Stimulated activated CD4-positive, alpha-beta T cell treated with anti-CD3 and anti-CD28 coated beads, TNF-alpha, amount 100 ng/mL, for 1 hour (primary cell): ENCODE results near the gene PDGFD.

ENCODE experiments used
- DNase-seq, 3 donors: peaks; one replicate each; pipeline ENCODE4 v3.0.0-alpha.2; 2020; ENCODE audit warnings: low read depth in 3 of 3, low spot score in 1 of 3

The PDGFD gene

GRCh38 chr11:103924166-103925013 is 239.6 kb downstream of the PDGFD start:
- DNase-seq, result no peak

GRCh38 chr11:103923451-103923931 is 240.5 kb downstream of the PDGFD start:
- no peak for DNase-seq

GRCh38 chr11:103920933-103921332 is 243.0 kb downstream of the PDGFD start:
- DNase-seq, result no peak

- DNase-seq, result no peak
Measured at GRCh38 chr11:103920449-103920848, 243.5 kb downstream of the PDGFD start.

GRCh38 chr11:103910721-103911120 is 253.2 kb downstream of the PDGFD start:
- DNase-seq, result no peak

GRCh38 chr11:103907548-103908455 is 256.1 kb downstream of the PDGFD start:
- DNase-seq, result no peak

- DNase-seq, result no peak
Measured at GRCh38 chr11:103907136-103907535, 256.8 kb downstream of the PDGFD start.

GRCh38 chr11:103906291-103906867 is 257.6 kb downstream of the PDGFD start:
- no peak for DNase-seq

GRCh38 chr11:103904324-103904667 is 259.7 kb downstream of the PDGFD start:
- no peak for DNase-seq

GRCh38 chr11:103903621-103904323 is 260.2 kb downstream of the PDGFD start:
- DNase-seq, result no peak

GRCh38 chr11:103902994-103903393 is 261.0 kb downstream of the PDGFD start:
- no peak for DNase-seq

- DNase-seq, result no peak
Measured at GRCh38 chr11:103901656-103902055, 262.3 kb downstream of the PDGFD start.

GRCh38 chr11:103898577-103899336 is 265.2 kb downstream of the PDGFD start:
- no peak for DNase-seq

GRCh38 chr11:103898065-103898464 is 265.9 kb downstream of the PDGFD start:
- DNase-seq, result no peak

- DNase-seq, result no peak
Measured at GRCh38 chr11:103897160-103897936, 266.6 kb downstream of the PDGFD start.

- DNase-seq, result no peak
Measured at GRCh38 chr11:103895106-103895505, 268.8 kb downstream of the PDGFD start.

GRCh38 chr11:103894673-103895072 is 269.3 kb downstream of the PDGFD start:
- no peak for DNase-seq

GRCh38 chr11:103894034-103894433 is 269.9 kb downstream of the PDGFD start:
- DNase-seq, result no peak

- no peak for DNase-seq
Measured at GRCh38 chr11:103893371-103893770, 270.6 kb downstream of the PDGFD start.
